HG03066 (cell line): Measurements from ENCODE around the gene SH3GL2.

Experiments
- ATAC-seq: cut with Tn5 transposase; IDR thresholded peaks from one replicate; pipeline ENCODE4 v1.9.1; 2021; ENCODE audit warnings: low read depth; ENCODE audit not compliant: unreplicated experiment

SH3GL2 gene

GRCh38 chr9:17609312-17610005 lies 30.6 kb downstream of the SH3GL2 start:
- no peak for ATAC-seq

GRCh38 chr9:17611342-17611741 lies 32.5 kb downstream of the SH3GL2 start:
- no peak for ATAC-seq

GRCh38 chr9:17611917-17612316 lies 33.1 kb downstream of the SH3GL2 start:
- no peak for ATAC-seq

- no peak for ATAC-seq
These were observed 34.9 kb downstream of the SH3GL2 start for GRCh38 chr9:17613758-17614157.

- no peak for ATAC-seq
These were observed 35.4 kb downstream of the SH3GL2 start for GRCh38 chr9:17614250-17614649.

- no peak for ATAC-seq
These were observed 36.0 kb downstream of the SH3GL2 start for GRCh38 chr9:17614903-17615302.

GRCh38 chr9:17622141-17622540 lies 43.3 kb downstream of the SH3GL2 start:
- no peak for ATAC-seq

GRCh38 chr9:17622749-17623148 lies 43.9 kb downstream of the SH3GL2 start:
- ATAC-seq: no peak

GRCh38 chr9:17623965-17624364 lies 45.1 kb downstream of the SH3GL2 start:
- ATAC-seq: no peak

GRCh38 chr9:17624571-17624970 lies 45.7 kb downstream of the SH3GL2 start:
- ATAC-seq: no peak

GRCh38 chr9:17625644-17626388 lies 47.0 kb downstream of the SH3GL2 start:
- no peak for ATAC-seq

- ATAC-seq: no peak
These were observed 48.8 kb downstream of the SH3GL2 start for GRCh38 chr9:17627641-17628040.

- ATAC-seq: no peak
These were observed 49.8 kb downstream of the SH3GL2 start for GRCh38 chr9:17628624-17629023.

GRCh38 chr9:17630531-17630949 lies 51.7 kb downstream of the SH3GL2 start:
- no peak for ATAC-seq

GRCh38 chr9:17631396-17631795 lies 52.5 kb downstream of the SH3GL2 start:
- no peak for ATAC-seq

GRCh38 chr9:17632994-17633393 lies 54.1 kb downstream of the SH3GL2 start:
- ATAC-seq: no peak

- no peak for ATAC-seq
These were observed 56.4 kb downstream of the SH3GL2 start for GRCh38 chr9:17635115-17635890.

- ATAC-seq: no peak
These were observed 57.5 kb downstream of the SH3GL2 start for GRCh38 chr9:17636349-17636748.

GRCh38 chr9:17636821-17637220 lies 58.0 kb downstream of the SH3GL2 start:
- ATAC-seq: no peak

- no peak for ATAC-seq
These were observed 58.4 kb downstream of the SH3GL2 start for GRCh38 chr9:17637229-17637628.

GRCh38 chr9:17648516-17648915 lies 69.7 kb downstream of the SH3GL2 start:
- ATAC-seq: no peak
